Measurements from ENCODE around the gene PRPF19. TPM values are rescaled to one million over a fixed set of nuclear protein-coding genes. Genes with fewer than 3 reads are reported as not detected.

PRPF19 gene
- total and polyA plus RNA-seq, 7 donors: 37.1 to 92.3 (median 41.2) TPM

DNA sequence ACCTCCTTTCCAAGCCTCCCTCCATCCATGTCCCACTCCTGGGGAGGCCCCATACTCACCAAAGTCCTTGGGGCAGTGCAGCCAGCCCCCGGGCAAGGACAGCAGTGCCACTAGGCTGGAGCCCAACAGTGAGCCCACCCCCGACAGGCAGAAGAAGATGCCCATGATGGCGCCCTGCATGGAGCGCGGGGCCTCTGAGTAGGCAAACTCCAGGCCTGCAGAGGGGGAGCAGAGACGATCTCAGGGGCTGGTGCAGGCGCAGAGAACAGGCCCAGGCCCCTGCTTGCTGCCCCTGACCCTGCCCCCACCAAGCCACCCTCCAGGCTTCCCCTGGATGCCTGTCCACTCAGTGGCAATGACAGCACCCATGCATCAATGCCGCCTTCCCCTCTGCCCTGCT, 31.4 kb upstream of the PRPF19 start:
- H3K36me3 ChIP-seq: peaks cover 11 to 48% (median 18%) of the 10 kb centered on the region in 4 donors
- H3K27ac ChIP-seq: no peak overlapping the region
- no peak for DNase-seq
- peaks cover 0 to 7% (median 4%) of the 10 kb centered on the region in 4 donors for H3K4me1 ChIP-seq
- no peaks in the 10 kb centered on the region for H3K27me3 ChIP-seq
- intact Hi-C loops (cut with DNase I): no loop called here
- H3K9me3 ChIP-seq: no peaks in the 10 kb centered on the region
- WGBS, 2 donors: 93 to 94% methylated on average over 8 of the region's 8 CpGs
- H3K4me3 ChIP-seq: no peak overlapping the region
- no peak for TF ChIP-seq EP300 (IDR thresholded peaks at IDR 0.05)
- TF ChIP-seq POLR2A (IDR thresholded peaks at IDR 0.05): no peak
- no peak for TF ChIP-seq POLR2AphosphoS5 (IDR thresholded peaks at IDR 0.05)
- TF ChIP-seq, protein P1, sequence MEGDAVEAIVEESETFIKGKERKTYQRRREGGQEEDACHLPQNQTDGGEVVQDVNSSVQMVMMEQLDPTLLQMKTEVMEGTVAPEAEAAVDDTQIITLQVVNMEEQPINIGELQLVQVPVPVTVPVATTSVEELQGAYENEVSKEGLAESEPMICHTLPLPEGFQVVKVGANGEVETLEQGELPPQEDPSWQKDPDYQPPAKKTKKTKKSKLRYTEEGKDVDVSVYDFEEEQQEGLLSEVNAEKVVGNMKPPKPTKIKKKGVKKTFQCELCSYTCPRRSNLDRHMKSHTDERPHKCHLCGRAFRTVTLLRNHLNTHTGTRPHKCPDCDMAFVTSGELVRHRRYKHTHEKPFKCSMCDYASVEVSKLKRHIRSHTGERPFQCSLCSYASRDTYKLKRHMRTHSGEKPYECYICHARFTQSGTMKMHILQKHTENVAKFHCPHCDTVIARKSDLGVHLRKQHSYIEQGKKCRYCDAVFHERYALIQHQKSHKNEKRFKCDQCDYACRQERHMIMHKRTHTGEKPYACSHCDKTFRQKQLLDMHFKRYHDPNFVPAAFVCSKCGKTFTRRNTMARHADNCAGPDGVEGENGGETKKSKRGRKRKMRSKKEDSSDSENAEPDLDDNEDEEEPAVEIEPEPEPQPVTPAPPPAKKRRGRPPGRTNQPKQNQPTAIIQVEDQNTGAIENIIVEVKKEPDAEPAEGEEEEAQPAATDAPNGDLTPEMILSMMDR (IDR thresholded peaks at IDR 0.05): no peak

DNA sequence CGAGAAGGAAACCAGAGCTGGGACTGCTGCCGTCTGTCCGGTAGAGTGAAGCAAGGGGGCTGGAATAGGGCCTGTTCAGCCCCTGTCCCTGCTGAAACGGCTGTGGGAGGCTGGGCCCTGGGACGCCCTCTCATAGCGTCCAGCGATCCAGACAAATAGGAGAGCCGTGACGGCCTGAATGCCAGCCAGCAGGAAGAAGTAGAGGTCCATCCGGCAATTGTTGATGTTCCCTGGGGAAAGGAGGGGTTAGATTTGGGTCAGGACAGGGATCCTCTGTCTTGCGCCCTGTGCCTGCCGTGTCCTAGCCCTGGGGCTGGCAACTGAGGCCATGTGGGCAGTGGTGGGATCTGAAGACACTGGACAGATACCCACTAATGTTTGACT, 30.8 kb upstream of the PRPF19 start:
- WGBS, 2 donors: 83% methylated on average over 12 of the region's 12 CpGs
- no peak for TF ChIP-seq POLR2A (IDR thresholded peaks at IDR 0.05)
- no peak for TF ChIP-seq POLR2AphosphoS5 (IDR thresholded peaks at IDR 0.05)
- no peak for TF ChIP-seq EP300 (IDR thresholded peaks at IDR 0.05)
- TF ChIP-seq, protein P1 (IDR thresholded peaks at IDR 0.05): no peak
- H3K4me1 ChIP-seq: peaks cover 0 to 7% (median 4%) of the 10 kb centered on the region in 4 donors
- no peaks in the 10 kb centered on the region for H3K9me3 ChIP-seq
- intact Hi-C loops (cut with DNase I): no loop called here
- peaks cover 11 to 42% (median 14%) of the 10 kb centered on the region in 4 donors for H3K36me3 ChIP-seq
- peak overlapping the region in 1 of 4 donors; percentile 14 for H3K27ac ChIP-seq
- no peak for DNase-seq
- H3K27me3 ChIP-seq: no peaks in the 10 kb centered on the region
- H3K4me3 ChIP-seq: no peak overlapping the region

DNA sequence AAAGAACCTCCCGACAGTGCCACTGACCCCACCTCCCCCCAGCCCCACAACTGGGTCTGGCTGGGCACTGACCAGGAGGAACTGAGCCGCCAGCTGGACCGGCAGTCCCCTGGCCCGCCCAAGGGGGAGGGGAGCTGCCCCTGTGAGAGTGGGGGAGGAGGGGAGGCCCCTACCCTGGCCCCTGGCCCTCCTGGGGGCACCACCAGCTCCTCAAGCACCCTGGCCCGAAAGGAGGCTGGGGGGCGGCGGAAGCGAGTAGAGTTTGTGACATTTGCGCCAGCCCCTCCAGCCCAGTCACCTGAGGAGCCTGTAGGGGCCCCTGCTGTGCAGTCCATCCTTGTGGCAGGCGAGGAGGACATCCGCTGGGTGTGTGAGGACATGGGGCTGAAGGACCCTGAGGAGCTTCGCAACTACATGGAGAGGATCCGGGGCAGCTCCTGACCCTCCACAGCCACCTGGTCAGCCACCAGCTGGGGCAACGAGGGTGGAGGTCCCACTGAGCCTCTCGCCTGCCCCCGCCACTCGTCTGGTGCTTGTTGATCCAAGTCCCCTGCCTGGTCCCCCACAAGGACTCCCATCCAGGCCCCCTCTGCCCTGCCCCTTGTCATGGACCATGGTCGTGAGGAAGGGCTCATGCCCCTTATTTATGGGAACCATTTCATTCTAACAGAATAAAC, 30.2 kb upstream of the PRPF19 start:
- peaks cover 9 to 36% (median 11%) of the 10 kb centered on the region in 4 donors for H3K36me3 ChIP-seq
- peaks cover 0 to 7% (median 4%) of the 10 kb centered on the region in 4 donors for H3K4me1 ChIP-seq
- H3K27me3 ChIP-seq: no peaks in the 10 kb centered on the region
- no peaks in the 10 kb centered on the region for H3K9me3 ChIP-seq
- TF ChIP-seq, protein P1 (IDR thresholded peaks at IDR 0.05): no peak
- TF ChIP-seq EP300 (IDR thresholded peaks at IDR 0.05): no peak
- TF ChIP-seq POLR2A (IDR thresholded peaks at IDR 0.05): no peak
- TF ChIP-seq POLR2AphosphoS5 (IDR thresholded peaks at IDR 0.05): no peak
- 88 to 94% methylated on average over 18 of the region's 18 CpGs for WGBS, 2 donors
- no peak for DNase-seq
- peak overlapping the region in 1 of 4 donors; percentile 14 for H3K27ac ChIP-seq
- intact Hi-C loops (cut with DNase I): no loop called here
- H3K4me3 ChIP-seq: no peak overlapping the region

DNA sequence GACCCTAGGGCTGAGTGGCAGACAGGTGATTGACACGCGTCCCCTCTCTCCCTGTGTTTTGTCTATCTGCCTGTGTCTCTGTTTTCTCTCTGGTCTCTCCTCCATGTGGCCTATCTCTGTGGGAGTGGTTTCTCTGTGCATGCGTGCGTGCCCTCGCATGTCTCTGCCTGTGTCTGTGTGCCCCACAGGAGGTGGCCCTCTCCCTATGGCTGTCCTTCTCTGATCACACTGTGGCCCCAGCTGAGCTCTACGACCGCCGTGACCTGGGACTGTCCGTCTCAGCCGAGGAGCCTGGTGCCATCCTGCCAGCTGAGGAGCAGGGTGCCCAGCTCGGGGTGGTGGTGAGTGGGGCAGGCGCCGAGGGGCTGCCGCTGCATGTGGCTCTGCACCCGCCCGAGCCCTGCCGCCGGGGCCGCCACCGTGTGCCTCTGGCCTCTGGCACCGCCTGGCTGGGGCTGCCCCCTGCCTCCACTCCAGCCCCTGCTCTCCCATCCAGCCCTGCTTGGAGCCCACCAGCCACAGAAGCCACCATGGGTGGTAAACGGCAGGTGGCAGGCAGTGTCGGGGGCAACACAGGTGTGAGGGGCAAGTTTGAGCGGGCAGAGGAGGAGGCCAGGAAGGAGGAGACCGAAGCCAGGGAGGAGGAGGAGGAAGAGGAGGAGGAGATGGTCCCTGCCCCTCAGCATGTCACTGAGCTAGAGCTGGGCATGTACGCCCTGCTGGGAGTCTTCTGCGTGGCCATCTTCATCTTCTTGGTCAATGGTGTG, 29.5 kb upstream of the PRPF19 start:
- Histone ChIP-seq H3K36me3 (peaks cover 4 to 29% (median 7%) of the 10 kb centered on the region in 4 donors), H3K4me3 (no peak overlapping the region), H3K27ac (no peak overlapping the region), H3K9me3 (no peaks in the 10 kb centered on the region), H3K4me1 (peaks cover 0 to 7% (median 4%) of the 10 kb centered on the region in 4 donors), H3K27me3 (no peaks in the 10 kb centered on the region)
- intact Hi-C loops (cut with DNase I): no loop called here
- TF ChIP-seq, protein P1 (IDR thresholded peaks at IDR 0.05): no peak
- TF ChIP-seq POLR2A (IDR thresholded peaks at IDR 0.05): no peak
- TF ChIP-seq EP300 (IDR thresholded peaks at IDR 0.05): no peak
- TF ChIP-seq POLR2AphosphoS5 (IDR thresholded peaks at IDR 0.05): no peak
- WGBS, 2 donors: 90 to 91% methylated on average over 27 of the region's 27 CpGs
- no peak for DNase-seq
